WTC11 (cell line): ENCODE results near the gene COG5.

Source experiments
- AFF4 ChIP-seq: sonication (generic); formaldehyde crosslinking; IDR thresholded peaks from 2 replicates; pipeline ENCODE4 v1.8.1; 2023; ENCODE audit warnings: mild to moderate bottlenecking, missing genetic modification reagents, borderline replicate concordance
- CTCF ChIP-seq: fragments of 200-600 bp; IDR thresholded peaks from 2 replicates; pipeline ENCODE4 v1.8.0; 2022; ENCODE audit warnings: antibody characterized with exemption
- ELF4 ChIP-seq: sonication (generic); formaldehyde crosslinking; IDR thresholded peaks from 2 replicates; pipeline ENCODE4 v1.8.1; 2022; ENCODE audit warnings: low read depth, mild to moderate bottlenecking, moderate library complexity, missing genetic modification reagents
- FOXK1 ChIP-seq: sonication (generic); formaldehyde crosslinking; IDR thresholded peaks from 2 replicates; pipeline ENCODE4 v1.8.0; 2022; ENCODE audit warnings: mild to moderate bottlenecking, moderate library complexity, missing genetic modification reagents
- FOXP1 ChIP-seq: sonication (generic); formaldehyde crosslinking; IDR thresholded peaks from 2 replicates; pipeline ENCODE4 v1.8.0; 2022; ENCODE audit warnings: missing genetic modification reagents, mild to moderate bottlenecking, moderate library complexity, borderline replicate concordance
- GABPB1 ChIP-seq: sonication (generic); formaldehyde crosslinking; IDR thresholded peaks from 2 replicates; pipeline ENCODE4 v1.8.1; 2023; ENCODE audit warnings: mild to moderate bottlenecking, missing genetic modification reagents
- HMGXB4 ChIP-seq: sonication (generic); formaldehyde crosslinking; IDR thresholded peaks from 2 replicates; pipeline ENCODE4 v1.8.1; 2023; ENCODE audit warnings: mild to moderate bottlenecking, moderate library complexity, missing genetic modification reagents
- JUN ChIP-seq: sonication (generic); formaldehyde crosslinking; IDR thresholded peaks from 2 replicates; pipeline ENCODE4 v1.8.0; 2023; ENCODE audit warnings: mild to moderate bottlenecking, missing genetic modification reagents
- MAX ChIP-seq: sonication (generic); formaldehyde crosslinking; IDR thresholded peaks from 2 replicates; pipeline ENCODE4 v1.8.0; 2022; ENCODE audit warnings: mild to moderate bottlenecking, missing genetic modification reagents
- TEAD4 ChIP-seq: sonication (generic); formaldehyde crosslinking; IDR thresholded peaks from 2 replicates; pipeline ENCODE4 v1.8.0; 2022; ENCODE audit warnings: mild to moderate bottlenecking, missing genetic modification reagents
- USF1 ChIP-seq: sonication (generic); formaldehyde crosslinking; IDR thresholded peaks from 2 replicates; pipeline ENCODE4 v1.8.0; 2022; ENCODE audit warnings: mild to moderate bottlenecking, missing genetic modification reagents
- ZNF263 ChIP-seq: sonication (generic); formaldehyde crosslinking; IDR thresholded peaks from 2 replicates; pipeline ENCODE4 v1.8.1; 2022; ENCODE audit warnings: low read depth, mild to moderate bottlenecking, moderate library complexity, missing genetic modification reagents
- TF ChIP-seq, protein P1 (sequence below): sonication (generic); formaldehyde crosslinking; IDR thresholded peaks from 2 replicates; pipeline ENCODE4 v1.8.0; 2022; ENCODE audit warnings: mild to moderate bottlenecking, missing genetic modification reagents
- TF ChIP-seq, protein P2 (sequence below): sonication (generic); formaldehyde crosslinking; IDR thresholded peaks from 2 replicates; pipeline ENCODE4 v1.8.1; 2023; ENCODE audit warnings: mild to moderate bottlenecking, missing genetic modification reagents, moderate library complexity

GRCh38 chr7:107160389-107160788 is 403.3 kb downstream of the COG5 start:
- TF ChIP-seq FOXK1 (CRISPR knock-in tag): no peak
- no peak for TF ChIP-seq CTCF
- no peak for TF ChIP-seq ELF4
- TF ChIP-seq, protein P1, sequence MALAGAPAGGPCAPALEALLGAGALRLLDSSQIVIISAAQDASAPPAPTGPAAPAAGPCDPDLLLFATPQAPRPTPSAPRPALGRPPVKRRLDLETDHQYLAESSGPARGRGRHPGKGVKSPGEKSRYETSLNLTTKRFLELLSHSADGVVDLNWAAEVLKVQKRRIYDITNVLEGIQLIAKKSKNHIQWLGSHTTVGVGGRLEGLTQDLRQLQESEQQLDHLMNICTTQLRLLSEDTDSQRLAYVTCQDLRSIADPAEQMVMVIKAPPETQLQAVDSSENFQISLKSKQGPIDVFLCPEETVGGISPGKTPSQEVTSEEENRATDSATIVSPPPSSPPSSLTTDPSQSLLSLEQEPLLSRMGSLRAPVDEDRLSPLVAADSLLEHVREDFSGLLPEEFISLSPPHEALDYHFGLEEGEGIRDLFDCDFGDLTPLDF (CRISPR knock-in tag): no peak
- TF ChIP-seq, protein P2, sequence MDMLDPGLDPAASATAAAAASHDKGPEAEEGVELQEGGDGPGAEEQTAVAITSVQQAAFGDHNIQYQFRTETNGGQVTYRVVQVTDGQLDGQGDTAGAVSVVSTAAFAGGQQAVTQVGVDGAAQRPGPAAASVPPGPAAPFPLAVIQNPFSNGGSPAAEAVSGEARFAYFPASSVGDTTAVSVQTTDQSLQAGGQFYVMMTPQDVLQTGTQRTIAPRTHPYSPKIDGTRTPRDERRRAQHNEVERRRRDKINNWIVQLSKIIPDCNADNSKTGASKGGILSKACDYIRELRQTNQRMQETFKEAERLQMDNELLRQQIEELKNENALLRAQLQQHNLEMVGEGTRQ (CRISPR knock-in tag): no peak
- no peak for TF ChIP-seq AFF4
- no peak for TF ChIP-seq FOXP1
- no peak for TF ChIP-seq HMGXB4
- no peak for TF ChIP-seq TEAD4 (CRISPR knock-in tag)
- TF ChIP-seq JUN (CRISPR knock-in tag): no peak
- TF ChIP-seq MAX: no peak
- no peak for TF ChIP-seq ZNF263 (CRISPR knock-in tag)
- TF ChIP-seq USF1 (CRISPR knock-in tag): no peak
- TF ChIP-seq GABPB1 (CRISPR knock-in tag): no peak
